NCI-H2081 treated with DMSO at 0.1 percent for 48 hours (cell line): Measurements from ENCODE around the gene LRRC31.

Experiments used
- DNase-seq: peaks from one replicate; lab custom pipeline; 2025; lab: John Stamatoyannopoulos, UW

Gene LRRC31

DNA sequence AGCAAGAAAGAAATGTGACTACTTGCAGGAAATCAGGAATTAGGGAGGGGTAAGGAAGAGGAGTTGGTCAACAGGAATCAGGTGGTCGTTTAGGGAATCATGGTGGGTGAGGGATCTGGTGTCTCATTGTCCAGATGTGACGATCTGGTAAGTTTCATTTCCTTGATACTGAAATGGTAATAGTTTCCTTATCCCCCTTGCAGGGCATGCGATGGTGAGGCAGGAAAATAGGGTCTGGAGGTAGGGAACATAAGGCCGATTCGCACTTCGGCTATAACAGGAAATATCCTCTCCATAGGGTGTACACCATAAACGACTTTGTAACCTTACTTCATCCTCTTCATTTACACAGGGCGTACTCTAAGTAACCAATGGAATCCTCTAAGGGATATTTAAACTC lies 56.5 kb downstream of the LRRC31 start:
- DNase-seq = no peak

DNA sequence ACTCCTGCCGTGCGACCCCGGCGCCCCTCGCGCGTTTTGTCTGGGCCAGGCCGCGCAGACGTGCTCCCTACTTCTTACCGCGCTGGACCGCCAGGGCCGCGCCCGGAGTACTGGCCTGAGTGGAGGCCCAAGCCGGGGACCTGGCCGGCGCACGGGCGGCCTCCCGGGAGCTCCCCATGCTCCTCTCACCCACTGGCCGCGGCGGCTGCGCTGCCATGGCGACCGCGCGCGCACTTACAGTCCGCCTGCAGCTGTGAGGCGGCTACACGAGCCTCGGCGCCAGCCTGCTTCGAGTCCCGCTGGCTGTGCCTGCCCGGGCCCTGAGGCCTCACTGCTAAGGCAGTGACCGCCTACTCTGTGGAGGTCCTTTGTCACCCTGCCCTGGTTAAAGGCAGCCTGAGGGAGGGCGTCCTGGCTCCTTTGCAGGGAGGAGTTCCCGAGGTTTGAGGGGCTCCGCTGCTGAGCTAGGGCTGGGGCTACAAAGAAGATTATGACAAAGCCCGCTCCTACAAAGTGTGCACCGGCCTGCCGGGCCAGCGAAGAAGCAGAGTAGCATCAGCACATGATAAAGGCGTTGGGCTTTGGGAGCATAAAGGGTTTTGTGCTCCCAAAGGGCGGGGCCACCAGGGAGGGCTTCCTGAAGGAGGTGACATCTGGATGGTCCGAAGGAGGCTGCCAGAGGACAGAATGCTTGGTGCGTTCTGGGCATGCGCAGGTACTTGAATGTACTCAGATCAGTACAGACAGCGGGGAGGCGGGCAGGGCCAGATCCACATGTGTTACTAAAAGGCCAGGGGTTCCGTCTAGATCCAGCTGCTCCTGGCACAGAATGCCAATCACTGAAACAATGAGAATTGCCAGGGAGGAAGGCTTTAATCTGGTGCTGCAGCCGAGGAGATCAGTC lies 57.2 kb downstream of the LRRC31 start, which contains the start of the genes LRRC34 and LRRIQ4:
Gene LRRC34 (minus strand): TSS at position 573 of the 904 bp plus-strand sequence. CDS start 356 bp downstream, at position 217.
Gene LRRIQ4 (plus strand): TSS at position 539 of the 904 bp plus-strand sequence. CDS start 9,052 bp downstream, outside the sequence.
- peak; percentile 95 for DNase-seq

DNA sequence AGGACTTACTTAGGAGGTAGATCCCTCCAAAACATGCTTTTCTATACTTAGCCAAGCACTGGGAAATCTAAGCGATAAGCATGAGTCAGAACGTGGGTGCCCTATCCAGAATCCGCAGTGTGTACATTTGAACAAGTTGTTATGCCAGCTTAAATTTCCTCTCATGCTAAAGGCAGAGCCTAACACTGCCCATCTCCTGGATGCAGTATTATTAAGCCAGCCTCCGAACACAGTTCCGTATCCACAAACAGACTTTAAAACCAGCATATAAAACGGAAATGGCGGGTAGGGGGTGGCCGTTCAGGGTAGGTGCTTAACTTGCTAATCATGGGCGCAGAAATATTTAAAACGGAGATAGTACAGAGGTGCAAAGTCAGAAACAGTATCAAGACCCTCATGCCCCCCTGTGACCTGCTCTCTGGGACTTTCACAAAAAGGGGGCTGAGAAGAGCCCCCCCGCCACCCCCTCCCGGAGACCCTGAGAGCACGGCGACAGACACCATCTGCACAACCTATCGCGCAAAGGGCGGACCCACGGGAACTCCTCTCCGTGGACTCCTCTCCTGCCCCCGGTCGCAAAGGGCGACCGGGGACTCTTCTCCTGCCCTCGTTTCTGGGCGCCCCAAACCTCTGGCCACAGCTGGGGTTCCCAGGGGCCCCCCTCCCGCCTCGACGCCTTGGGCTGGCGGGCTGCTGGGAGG lies 58.0 kb downstream of the LRRC31 start:
- no peak for DNase-seq

DNA sequence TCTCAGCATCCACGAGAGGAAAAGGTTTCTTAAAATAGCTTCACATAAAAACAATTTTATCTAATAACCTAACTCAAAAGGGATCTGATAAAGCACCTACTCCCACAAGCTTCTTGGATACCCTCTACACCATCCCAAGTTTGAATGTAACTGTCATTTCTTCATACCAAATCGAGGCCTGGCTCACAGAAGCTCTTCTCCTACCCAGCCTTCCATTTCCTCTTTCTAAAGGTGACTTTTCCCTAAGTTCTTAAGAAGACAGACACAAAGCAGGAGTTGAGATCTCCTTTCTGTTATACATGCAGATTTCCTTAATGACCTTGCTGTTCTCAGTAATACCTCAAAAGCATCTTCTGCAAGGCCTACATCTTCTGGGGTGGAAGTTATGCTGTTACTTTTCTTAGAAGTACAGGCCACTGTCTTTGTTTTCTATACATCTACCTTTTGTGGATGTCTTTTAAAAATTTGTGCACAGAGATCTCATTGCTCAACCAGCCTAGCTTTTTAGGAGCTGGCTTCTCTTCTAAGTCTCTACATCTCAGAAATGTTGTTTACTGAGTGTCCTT lies 60.4 kb downstream of the LRRC31 start:
- no peak for DNase-seq

DNA sequence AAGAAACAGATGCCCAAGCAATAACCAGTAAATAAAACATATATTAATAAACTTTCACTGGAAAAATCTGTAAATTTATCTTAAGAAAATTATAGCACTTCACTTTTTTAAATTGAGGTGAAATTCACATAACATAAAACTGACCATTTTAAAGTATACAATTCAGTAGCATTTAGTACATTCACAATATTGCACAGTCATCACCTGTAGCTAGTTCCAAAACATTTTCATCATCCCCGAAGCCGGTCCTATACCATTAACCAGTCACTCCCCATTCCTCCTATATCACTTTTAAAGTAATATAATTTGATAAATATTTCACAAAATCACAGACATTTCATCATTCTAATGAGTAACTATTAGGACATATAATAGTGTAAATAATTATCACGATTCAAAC lies 65.1 kb downstream of the LRRC31 start:
- DNase-seq = no peak

DNA sequence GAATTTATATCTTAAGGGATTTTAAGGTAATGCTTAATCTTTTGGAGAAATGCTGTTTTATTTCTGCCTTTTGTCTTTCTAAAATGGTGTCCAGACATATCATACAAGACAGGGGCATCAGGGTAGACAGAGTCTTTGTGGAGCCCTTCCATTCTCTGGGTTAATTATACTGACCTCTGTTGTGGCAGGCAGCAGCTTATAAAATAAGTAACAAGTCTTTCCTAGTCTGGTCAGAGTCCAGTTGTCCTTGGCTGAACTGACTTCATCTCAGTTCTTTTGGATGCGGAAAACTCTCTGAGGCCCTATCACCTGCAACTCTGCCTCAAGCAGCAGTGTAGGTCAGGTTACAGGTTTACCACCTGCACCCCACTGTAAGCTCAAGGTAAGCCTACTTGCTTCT lies 77.4 kb downstream of the LRRC31 start:
- DNase-seq = no peak

DNA sequence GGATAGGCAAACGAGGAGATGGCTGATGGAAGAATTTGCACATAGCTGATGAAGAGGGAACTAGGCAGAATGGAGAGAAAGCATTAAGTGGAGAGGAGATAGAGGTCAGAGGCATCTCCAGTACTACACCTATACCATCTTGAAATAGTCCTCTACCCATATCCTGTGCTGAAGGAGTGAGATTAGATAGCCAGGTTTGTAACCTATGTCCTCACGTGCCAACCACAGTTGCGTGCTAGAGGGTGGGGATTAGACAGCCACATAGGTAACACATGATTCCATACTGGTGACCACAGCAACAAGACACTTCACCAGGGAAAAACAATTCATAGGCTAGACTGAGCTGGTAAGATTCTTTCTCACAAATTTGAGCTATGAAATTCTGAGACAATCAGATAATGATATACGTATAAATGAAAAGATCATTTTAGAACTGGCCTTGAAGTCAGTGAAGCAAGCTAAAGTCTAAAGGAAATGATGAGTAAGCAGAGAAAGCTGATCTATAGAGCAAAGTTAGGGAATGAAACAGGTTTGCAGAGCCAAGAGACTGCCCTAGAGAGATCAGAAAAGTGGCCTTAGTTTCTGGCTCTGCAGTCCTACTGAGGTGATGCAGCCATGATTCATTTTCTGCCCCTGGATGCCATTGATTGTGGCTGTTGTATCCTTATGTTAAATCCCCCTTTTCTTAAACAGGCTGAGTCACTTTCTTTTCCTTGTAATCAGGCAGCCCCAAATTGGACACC lies 78.9 kb downstream of the LRRC31 start:
- DNase-seq = no peak

DNA sequence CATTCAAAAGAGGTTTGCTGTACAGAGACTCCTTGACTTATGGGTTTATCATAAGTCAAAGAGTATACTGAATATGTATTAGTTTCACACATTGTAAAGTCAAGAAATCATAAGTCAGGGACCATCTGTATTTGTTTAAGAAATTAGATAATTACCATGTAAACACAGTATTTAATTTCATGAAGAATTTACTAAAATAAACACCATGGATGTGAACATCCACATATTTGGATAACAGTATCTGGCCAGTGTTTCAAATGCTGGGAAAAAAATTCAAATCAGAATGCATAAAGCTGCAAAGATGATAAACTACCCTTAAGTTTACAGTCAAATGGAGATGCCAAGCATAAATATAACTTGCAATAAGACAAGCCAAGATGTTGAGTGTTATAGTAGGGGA lies 79.5 kb downstream of the LRRC31 start:
- no peak for DNase-seq
